Stimulated activated effector memory CD8-positive, alpha-beta T cell treated with anti-CD3 and anti-CD28 coated beads, Interleukin-12 subunit alpha, Interleukin-12 subunit beta, amount 100 ng/mL, for 72 hours (primary cell): ENCODE results near the gene USH1C.

Source experiments
- ATAC-seq: fragments of 150-1000 bp; cut with Tn5 transposase; 2 replicates; pipeline ENCODE4 v1.10.0; 2021
- DNase-seq, 2 donors: peaks; one replicate each; pipeline ENCODE4 v3.0.0; 2021 to 2022; ENCODE audit warnings: low spot score in 2 of 2
- H3K27ac Mint-ChIP-seq: one replicate; pipeline ENCODE4 v1.8.0; 2022; ENCODE audit warnings: mild to moderate bottlenecking, mixed read lengths
- H3K36me3 Mint-ChIP-seq: one replicate; pipeline ENCODE4 v1.8.0; 2022; ENCODE audit warnings: mild to moderate bottlenecking, mixed read lengths
- H3K4me1 Mint-ChIP-seq: one replicate; pipeline ENCODE4 v1.8.0; 2022; ENCODE audit warnings: mixed read lengths
- H3K4me3 Mint-ChIP-seq: one replicate; pipeline ENCODE4 v1.8.0; 2022; ENCODE audit warnings: mild to moderate bottlenecking, mixed read lengths
- H3K9me3 Mint-ChIP-seq: one replicate; pipeline ENCODE4 v1.8.0; 2022; ENCODE audit warnings: mixed read lengths

Gene USH1C

DNA sequence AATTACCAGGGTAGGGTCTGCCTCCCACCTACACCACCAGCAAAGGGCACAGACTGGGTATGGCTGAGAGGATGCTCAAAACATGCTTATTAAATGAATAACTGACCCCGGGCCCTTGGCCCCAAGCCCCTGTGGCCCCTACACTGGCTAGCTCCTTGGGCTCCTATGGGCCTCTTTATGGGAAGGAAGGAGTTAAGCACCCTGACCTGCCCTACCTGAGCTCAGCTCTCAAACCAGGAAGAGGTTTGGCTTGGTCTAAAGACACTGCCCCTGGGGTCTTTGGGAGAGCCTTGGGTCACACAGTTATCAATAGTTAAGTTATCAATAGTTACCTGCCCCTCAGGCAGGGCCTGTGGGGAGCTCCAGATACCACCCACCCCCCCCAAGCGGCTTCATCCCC lies 1.2 kb downstream of the USH1C start:
- no peak for DNase-seq
- H3K4me1 Mint-ChIP-seq = peaks cover 12% of the 10 kb centered on the region
- H3K9me3 Mint-ChIP-seq = no peaks in the 10 kb centered on the region
- no peak overlapping the region for H3K4me3 Mint-ChIP-seq
- H3K27ac Mint-ChIP-seq = no peak overlapping the region
- no peaks in the 10 kb centered on the region for H3K36me3 Mint-ChIP-seq
- ATAC-seq = no peak

DNA sequence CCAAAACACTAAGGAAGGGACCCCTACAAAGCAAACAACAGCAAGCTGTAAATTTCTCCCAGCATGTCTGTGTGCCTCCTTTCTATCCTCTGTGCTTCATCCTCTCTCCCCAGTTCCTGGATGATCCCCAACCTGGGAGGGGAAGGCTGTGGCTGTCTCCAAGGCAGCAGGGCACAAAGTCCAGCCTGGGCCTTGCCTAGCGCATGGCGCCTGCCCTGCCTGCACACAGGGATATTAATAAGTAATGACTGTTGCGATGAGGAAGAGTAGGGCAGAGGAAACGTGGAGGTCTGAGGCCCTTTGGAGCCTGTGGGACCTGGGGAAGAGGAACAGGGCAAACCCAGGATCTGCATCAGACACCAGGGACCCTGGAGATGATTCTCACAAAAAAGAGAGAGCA lies 2.0 kb downstream of the USH1C start:
- DNase-seq = no peak
- no peaks in the 10 kb centered on the region for H3K9me3 Mint-ChIP-seq
- no peaks in the 10 kb centered on the region for H3K36me3 Mint-ChIP-seq
- ATAC-seq = no peak
- no peak overlapping the region for H3K4me3 Mint-ChIP-seq
- peaks cover 9% of the 10 kb centered on the region for H3K4me1 Mint-ChIP-seq
- no peak overlapping the region for H3K27ac Mint-ChIP-seq

DNA sequence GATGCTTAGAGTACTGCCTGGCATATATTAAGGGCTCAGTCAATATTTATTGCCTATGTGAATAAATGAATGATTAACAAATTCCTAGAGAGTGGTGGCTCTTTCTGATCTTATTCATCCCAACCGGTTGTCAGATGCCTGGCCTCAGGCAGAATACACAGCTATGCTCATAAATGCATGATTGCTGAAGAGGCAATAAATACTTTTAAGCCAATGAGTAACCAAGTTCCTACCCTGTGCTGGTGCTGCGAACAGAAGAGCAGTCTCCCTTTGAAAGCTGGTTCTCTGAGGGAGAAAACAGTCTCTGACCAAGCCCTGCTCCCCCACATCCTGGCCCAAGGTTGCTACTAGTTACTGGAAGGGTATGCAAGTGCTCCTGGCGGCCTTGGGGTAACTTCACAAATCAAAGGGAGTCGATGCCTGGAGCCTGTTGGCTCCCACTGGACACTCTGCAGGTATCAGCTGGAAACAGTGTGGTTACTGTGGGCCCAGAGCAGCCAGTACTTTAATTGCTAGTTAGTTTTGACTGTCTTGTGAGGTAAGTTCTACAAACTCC lies 2.8 kb downstream of the USH1C start:
- DNase-seq (no peak), ATAC-seq (no peak)
- peaks cover 6% of the 10 kb centered on the region for H3K4me1 Mint-ChIP-seq
- no peak overlapping the region for H3K4me3 Mint-ChIP-seq
- no peaks in the 10 kb centered on the region for H3K9me3 Mint-ChIP-seq
- no peak overlapping the region for H3K27ac Mint-ChIP-seq
- no peaks in the 10 kb centered on the region for H3K36me3 Mint-ChIP-seq

DNA sequence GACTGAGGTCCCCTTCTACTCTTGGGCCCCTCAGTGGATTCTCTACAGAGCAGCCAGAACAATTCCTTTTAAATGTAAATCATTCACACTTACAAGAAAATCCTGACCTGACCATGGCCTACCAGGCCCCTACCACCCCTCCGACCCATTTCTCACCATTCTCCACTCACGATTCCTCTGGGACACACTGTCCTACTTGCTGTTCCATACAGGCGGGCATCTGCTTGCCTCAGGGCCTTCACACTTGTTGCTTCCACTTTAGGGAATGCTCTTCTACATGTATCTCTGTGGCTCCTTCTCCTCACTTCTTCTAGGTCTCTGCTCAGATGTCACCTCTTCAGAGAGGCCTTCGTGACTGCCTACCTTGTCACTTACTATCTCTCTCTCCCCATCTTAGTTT lies 3.4 kb downstream of the USH1C start:
- H3K4me1 Mint-ChIP-seq = peaks cover 6% of the 10 kb centered on the region
- no peaks in the 10 kb centered on the region for H3K9me3 Mint-ChIP-seq
- no peak overlapping the region for H3K27ac Mint-ChIP-seq
- H3K36me3 Mint-ChIP-seq = no peaks in the 10 kb centered on the region
- ATAC-seq = no peak
- no peak overlapping the region for H3K4me3 Mint-ChIP-seq
- no peak for DNase-seq

DNA sequence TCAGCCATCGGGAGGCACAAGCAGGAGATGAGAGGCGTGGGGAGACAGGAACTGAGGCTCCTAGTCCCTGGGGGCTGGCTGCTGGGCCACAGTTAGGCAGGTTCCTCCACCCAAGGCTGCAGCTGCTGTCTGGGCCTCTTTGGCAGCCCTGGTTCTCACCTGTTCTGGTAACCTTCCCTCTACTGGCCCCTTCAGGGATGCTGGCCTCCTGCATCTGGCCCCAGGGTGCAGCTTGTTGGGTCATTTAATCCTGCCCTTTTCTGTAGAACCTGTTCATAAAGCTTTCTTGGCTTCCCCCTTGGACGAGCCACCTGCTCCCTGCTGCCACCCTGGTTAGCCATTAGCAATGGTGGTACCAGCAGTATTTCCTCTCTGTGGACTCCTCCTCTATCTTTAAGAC lies 5.5 kb downstream of the USH1C start:
- no peak overlapping the region for H3K27ac Mint-ChIP-seq
- DNase-seq (no peak), ATAC-seq (no peak)
- no peak overlapping the region for H3K4me3 Mint-ChIP-seq
- H3K4me1 Mint-ChIP-seq = no peaks in the 10 kb centered on the region
- H3K9me3 Mint-ChIP-seq = no peaks in the 10 kb centered on the region
- H3K36me3 Mint-ChIP-seq = no peaks in the 10 kb centered on the region

DNA sequence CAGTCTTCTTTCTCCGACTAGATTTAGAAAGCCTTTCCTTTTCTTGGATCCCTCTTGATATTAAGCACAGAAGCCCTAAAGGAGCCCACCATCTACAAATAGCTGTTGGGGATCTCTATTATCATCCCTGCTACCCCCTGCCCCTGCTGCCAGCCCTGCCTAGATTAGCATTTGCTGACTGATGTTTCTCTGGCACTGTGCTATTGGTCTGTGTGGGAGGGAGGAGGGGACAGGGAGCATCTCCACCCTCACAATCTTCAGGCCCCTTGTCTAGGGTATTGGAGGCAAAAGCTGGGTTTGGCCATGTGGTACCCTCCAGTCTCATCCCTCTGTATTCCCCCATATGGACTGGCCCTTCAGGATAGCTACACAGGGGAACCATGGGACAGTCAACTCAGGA lies 6.2 kb downstream of the USH1C start:
- ATAC-seq = no peak
- Mint-ChIP-seq H3K9me3 (no peaks in the 10 kb centered on the region), H3K4me3 (no peak overlapping the region), H3K27ac (no peak overlapping the region), H3K36me3 (no peaks in the 10 kb centered on the region), H3K4me1 (no peaks in the 10 kb centered on the region)
- no peak for DNase-seq

DNA sequence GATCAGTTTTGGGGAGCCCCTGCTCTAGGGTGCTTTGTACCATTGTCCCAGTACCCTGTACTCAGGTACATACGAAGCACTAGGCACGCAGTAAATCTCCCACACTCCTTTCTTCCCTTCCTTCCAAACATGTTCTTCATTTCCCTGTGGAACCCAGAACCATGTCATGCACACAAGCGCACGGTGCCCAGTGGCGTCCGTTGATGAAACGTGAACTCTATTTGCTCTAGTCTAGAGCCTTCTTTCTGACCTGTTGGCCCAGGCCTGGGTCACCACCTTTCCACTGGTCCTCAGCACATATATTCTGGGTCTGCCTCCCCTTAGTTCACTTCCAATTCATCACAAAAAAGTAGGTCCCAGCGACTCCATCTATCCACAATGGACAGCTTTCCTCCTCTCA lies 7.0 kb downstream of the USH1C start:
- no peak for DNase-seq
- no peak overlapping the region for H3K4me3 Mint-ChIP-seq
- no peak for ATAC-seq
- no peak overlapping the region for H3K27ac Mint-ChIP-seq
- no peaks in the 10 kb centered on the region for H3K4me1 Mint-ChIP-seq
- no peaks in the 10 kb centered on the region for H3K36me3 Mint-ChIP-seq
- no peaks in the 10 kb centered on the region for H3K9me3 Mint-ChIP-seq

DNA sequence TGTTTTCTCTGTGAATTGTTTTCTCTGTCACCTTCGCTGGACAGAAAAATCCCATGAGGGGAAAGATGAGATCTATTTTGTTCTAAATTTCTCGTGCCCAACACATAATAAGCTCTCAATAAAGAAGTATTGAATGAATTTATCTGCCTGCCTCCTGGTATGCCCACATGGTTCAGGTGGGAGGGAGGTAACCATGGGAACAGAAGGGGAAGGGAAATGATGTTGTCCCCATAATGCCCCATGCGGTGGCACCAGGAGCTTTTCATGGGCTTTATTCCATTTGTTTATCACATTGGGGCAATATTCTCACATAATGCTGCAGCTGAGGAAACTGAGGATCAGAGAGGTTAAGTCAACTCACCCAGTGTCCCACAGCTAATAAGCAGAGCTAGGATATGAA lies 8.7 kb downstream of the USH1C start:
- no peak overlapping the region for H3K27ac Mint-ChIP-seq
- DNase-seq = no peak
- H3K4me3 Mint-ChIP-seq = no peak overlapping the region
- no peaks in the 10 kb centered on the region for H3K9me3 Mint-ChIP-seq
- no peaks in the 10 kb centered on the region for H3K4me1 Mint-ChIP-seq
- no peaks in the 10 kb centered on the region for H3K36me3 Mint-ChIP-seq
- ATAC-seq = no peak

DNA sequence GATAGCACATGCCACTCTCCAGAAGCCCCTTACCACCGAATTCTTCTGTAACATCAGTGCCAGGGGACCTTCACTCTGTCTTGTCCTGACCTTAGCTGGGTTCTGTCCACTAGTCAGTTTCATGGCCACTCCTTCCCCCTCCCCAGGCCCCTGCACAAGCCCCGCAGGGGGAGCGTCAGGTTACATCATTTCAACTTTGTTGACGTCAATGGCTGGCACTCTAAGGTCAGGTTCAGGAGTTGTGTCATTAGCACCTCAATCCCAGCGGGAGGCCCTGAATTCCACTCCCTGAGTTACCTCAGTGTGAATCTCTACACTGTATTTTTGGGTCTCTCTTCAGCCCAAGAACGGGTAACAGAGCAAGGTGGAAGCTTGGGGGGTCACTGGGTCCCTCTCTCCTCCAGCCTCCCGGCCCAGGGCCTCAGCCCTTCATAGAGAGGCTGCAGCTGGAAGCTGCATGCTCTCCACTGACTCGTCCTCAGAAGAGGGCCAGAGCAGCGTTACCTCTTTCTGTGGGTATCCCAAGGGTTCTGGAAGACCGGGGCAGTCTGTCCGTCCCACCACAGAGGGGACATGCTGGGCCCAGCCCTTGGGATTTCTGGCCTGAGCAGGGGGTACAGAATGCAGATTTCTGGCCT lies 10.3 kb downstream of the USH1C start:
- H3K9me3 Mint-ChIP-seq = no peaks in the 10 kb centered on the region
- no peak for ATAC-seq
- H3K4me3 Mint-ChIP-seq = no peak overlapping the region
- no peak overlapping the region for H3K27ac Mint-ChIP-seq
- DNase-seq = no peak
- H3K36me3 Mint-ChIP-seq = no peaks in the 10 kb centered on the region
- no peaks in the 10 kb centered on the region for H3K4me1 Mint-ChIP-seq

DNA sequence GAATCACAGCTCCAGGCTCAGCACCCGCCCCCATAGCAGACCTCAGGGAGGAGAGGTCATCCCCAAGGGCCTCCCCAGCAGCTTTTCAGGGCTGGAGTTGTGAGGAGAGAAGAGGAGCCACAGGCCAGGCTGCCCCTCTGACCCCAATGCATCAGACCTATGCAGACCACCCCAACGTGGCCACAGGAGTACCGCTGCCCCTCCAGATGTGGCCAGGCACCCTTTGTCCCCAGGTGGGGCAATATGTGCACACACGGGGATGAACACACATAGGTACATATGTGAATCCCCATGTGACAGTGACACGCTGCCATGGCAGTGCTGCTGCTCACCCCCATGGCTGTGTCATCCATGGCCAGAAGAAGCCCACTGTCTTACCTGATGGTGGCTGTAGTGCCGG lies 10.9 kb downstream of the USH1C start:
- DNase-seq (no peak), ATAC-seq (no peak)
- Mint-ChIP-seq H3K4me1 (no peaks in the 10 kb centered on the region), H3K36me3 (no peaks in the 10 kb centered on the region), H3K9me3 (no peaks in the 10 kb centered on the region), H3K27ac (no peak overlapping the region), H3K4me3 (no peak overlapping the region)

DNA sequence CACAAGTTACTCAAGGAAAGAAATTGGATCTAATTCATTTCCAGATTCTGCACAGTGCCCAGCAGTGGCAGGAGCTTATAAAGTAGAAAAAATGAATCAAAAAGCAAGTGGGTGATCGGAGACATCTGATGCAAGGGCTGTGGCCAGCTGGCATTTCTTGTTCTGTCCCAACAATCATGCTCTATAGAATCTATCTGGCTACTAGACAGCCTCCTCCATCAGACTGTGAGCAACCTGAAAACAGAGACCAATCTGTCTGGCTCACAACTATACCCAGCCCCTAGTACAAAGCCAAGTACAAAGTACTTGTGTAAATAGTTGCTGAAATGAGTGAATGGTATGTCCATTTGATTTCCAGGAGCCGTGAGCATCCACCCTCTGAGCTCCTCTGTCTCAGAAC lies 11.4 kb downstream of the USH1C start:
- ATAC-seq = no peak
- Mint-ChIP-seq H3K36me3 (no peaks in the 10 kb centered on the region), H3K9me3 (no peaks in the 10 kb centered on the region), H3K4me3 (no peak overlapping the region), H3K4me1 (no peaks in the 10 kb centered on the region), H3K27ac (no peak overlapping the region)
- DNase-seq = no peak

DNA sequence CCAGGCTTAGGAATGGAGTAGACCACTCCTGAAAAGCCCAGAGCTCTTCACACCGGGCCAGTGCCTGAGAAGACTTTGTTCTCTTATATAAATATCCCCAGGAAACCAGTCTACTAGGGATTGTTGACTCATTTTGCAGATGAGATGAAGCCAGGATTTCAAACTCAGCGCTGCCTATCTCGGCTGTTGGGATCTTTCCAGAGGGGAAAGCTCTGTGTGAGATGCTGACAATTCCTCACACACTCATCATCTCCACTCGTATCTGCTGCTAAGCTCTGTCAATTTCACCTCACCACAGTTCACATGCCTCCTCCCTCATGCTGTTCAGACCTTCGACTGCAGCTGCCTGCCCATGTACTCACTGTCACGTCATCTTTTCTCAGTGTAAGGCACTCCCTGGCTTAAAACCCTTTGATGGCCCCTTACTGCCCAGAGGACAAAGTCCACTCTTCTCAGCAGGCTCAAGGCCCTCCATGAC lies 12.5 kb downstream of the USH1C start:
- H3K9me3 Mint-ChIP-seq = no peaks in the 10 kb centered on the region
- no peak overlapping the region for H3K4me3 Mint-ChIP-seq
- H3K36me3 Mint-ChIP-seq = no peaks in the 10 kb centered on the region
- H3K4me1 Mint-ChIP-seq = no peaks in the 10 kb centered on the region
- DNase-seq (no peak), ATAC-seq (no peak)
- H3K27ac Mint-ChIP-seq = no peak overlapping the region

DNA sequence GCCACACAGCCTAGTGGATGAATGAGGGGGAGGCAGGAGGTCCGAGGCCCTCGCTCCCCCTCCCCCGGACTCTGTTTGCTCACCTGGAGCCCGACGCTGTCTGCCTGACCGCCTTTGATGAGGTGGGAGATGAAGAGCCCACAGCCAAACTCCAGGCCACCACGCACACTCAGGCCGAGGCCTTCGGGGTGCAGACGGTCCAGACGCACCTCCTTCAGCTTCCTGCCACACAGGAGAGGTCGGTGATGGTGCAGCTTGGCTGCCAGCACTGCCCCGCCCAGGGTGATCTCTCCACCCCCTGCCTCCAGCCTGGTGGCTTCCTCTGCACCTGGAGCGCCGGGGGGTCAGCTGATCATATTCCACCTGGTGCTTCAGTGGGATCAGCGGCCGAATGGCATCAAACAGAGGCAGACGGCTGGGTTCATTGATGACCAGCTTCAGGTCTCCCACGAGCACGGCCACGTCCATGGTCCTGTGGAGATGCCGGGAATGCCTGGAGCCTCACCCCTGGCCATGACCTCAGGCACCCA lies 13.1 kb downstream of the USH1C start:
- ATAC-seq (no peak), DNase-seq (no peak)
- Mint-ChIP-seq H3K4me1 (no peaks in the 10 kb centered on the region), H3K9me3 (no peaks in the 10 kb centered on the region), H3K4me3 (no peak overlapping the region), H3K36me3 (no peaks in the 10 kb centered on the region), H3K27ac (no peak overlapping the region)

DNA sequence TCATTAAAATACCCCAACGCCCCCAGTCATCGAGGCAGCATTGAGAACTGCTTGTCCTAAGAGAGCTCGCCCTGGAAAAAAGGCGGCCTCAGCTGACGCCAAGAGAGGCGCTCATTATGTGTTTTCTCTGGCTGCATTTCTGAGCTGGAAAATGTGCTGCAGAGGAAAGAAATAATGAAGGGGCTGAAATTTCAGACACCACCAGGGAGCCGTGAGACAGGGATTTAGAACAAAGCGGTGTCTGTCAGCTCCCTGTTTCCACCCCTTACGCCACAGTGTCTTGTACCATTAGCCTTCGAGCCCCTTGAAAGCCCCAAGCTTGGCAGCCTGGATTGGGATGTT lies 14.4 kb downstream of the USH1C start:
- no peak for DNase-seq
- H3K27ac Mint-ChIP-seq = no peak overlapping the region
- no peak for ATAC-seq
- no peak overlapping the region for H3K4me3 Mint-ChIP-seq
- H3K4me1 Mint-ChIP-seq = no peaks in the 10 kb centered on the region
- no peaks in the 10 kb centered on the region for H3K36me3 Mint-ChIP-seq
- H3K9me3 Mint-ChIP-seq = no peaks in the 10 kb centered on the region

DNA sequence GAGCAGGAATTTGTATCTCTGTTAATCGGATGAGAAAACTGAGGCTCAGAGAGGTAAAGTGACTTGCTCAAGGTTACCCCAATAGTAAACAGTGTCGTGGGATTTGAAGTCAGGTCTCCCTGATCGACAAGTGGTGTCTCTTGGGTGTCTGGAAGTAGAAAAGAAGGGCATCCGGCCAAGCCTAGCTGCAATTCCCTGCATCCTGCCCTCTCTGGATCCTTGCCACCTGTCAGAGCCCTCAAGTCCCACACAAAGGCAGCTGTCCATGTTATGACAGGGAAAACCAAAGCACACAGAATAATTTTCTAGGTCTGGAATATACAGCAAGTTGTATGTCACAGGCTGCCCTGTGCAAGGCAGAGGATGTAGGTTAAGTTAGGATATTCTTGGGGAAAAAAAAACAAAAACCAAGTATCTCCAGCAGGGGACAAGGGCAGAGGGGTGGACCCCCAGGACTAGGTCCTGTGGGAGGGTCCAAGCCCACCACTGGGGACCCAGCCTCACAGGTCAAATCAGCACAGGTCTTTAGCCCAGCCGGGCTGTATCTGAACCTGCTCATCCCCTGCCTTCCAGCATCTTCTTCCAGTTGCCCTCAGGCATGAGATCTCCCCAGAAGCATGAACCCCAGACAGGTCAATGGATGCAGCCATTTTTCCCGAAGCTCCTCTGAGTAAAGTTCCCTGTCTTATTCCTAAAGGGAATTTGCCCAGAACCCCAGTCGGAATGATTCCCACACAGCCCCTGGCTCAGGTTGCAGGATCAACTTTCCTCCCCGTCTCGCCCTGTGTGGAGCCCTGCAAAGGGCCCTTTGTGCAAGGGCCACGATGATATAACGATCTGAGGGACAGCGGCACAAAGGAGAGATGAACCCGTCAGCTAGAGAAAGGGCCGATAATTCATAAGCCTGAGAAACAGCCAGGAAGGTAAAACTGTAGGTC lies 15.0 kb downstream of the USH1C start:
- no peak for ATAC-seq
- Mint-ChIP-seq H3K36me3 (no peaks in the 10 kb centered on the region), H3K27ac (no peak overlapping the region), H3K4me1 (no peaks in the 10 kb centered on the region), H3K9me3 (no peaks in the 10 kb centered on the region), H3K4me3 (no peak overlapping the region)
- DNase-seq = no peak

DNA sequence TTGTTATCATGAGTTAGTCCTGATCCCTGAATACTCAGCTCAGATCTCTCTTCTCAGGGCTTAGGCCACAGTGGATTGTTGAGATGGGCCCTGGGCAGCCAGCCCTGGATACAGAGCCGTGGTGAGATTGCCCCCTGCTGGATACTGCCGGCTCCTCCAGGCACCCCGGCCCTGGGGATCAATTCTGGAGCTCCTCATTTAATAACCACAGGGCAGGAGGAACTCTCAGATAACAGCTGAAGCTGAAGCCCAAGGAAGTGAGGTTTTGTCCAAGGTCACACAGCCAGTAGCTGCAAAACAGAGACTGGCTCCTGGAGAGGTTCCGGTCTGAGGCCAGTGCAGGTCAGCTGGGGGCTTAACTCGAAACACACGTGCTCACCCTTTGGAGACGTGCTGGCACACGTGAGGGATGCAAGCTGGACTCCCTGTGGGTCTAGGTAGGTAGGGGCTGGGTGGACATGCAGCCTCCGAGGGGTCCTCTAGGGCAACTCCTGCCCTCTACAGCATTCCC lies 16.0 kb downstream of the USH1C start:
- no peaks in the 10 kb centered on the region for H3K36me3 Mint-ChIP-seq
- ATAC-seq (peak; percentile 70), DNase-seq (peak; percentile 33 to 70)
- H3K27ac Mint-ChIP-seq = no peak overlapping the region
- no peaks in the 10 kb centered on the region for H3K9me3 Mint-ChIP-seq
- H3K4me1 Mint-ChIP-seq = no peaks in the 10 kb centered on the region
- no peak overlapping the region for H3K4me3 Mint-ChIP-seq
